Measurements from ENCODE around the gene TREML2.

DNA sequence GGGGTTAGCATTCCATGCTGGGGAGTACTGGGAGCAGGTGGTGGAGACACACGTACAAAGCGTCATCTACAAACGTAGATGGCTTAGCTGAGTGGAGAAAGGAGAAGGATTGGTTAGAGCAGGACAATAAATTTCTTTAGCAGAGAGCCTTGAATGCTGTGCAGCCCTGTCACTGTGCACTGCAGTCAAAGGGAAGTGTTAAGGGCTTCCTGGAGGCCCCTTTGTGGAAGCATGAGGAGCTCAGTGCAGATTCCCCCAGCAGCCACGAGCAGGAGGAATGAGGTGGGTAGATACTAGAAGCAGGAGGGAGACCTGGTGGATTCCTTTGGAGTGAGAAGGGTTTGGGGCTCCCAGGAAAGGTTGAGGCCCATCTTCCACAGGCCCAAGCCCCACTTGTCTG is 21.1 kb upstream of the TREML2 start:
- TF ChIP-seq, protein P1, sequence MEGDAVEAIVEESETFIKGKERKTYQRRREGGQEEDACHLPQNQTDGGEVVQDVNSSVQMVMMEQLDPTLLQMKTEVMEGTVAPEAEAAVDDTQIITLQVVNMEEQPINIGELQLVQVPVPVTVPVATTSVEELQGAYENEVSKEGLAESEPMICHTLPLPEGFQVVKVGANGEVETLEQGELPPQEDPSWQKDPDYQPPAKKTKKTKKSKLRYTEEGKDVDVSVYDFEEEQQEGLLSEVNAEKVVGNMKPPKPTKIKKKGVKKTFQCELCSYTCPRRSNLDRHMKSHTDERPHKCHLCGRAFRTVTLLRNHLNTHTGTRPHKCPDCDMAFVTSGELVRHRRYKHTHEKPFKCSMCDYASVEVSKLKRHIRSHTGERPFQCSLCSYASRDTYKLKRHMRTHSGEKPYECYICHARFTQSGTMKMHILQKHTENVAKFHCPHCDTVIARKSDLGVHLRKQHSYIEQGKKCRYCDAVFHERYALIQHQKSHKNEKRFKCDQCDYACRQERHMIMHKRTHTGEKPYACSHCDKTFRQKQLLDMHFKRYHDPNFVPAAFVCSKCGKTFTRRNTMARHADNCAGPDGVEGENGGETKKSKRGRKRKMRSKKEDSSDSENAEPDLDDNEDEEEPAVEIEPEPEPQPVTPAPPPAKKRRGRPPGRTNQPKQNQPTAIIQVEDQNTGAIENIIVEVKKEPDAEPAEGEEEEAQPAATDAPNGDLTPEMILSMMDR (conservative IDR thresholded peaks at IDR 0.05; ENCODE audit: low read depth, low read length) = no peak
- TF ChIP-seq EZH2 (IDR thresholded peaks at IDR 0.05; ENCODE audit: low read length, unreplicated experiment) (no peak), EZH2phosphoT487 (IDR thresholded peaks at IDR 0.05; ENCODE audit: borderline replicate concordance, low read length) (no peak)

Measured in PC-3 (cell line).